Endothelial cell of umbilical vein (primary cell): Measurements from ENCODE around the gene FEM1C. TPM values are rescaled to one million over a fixed set of nuclear protein-coding genes. Genes with fewer than 3 reads are reported as not detected.

Source experiments
- BruUV-seq: library from RNA; stranded (reverse); fragments of 400-500 nt; replicated peaks from 2 replicates; lab custom pipeline; 2021; lab: Mats Ljungman, UMichigan
- CTCF ChIA-PET: fragments of 300-600, 350-600 bp; sonication (Branson Sonifier 250); formaldehyde crosslinking; loops from one replicate; lab custom pipeline; 2021; ENCODE audit warnings: antibody characterized with exemption, inconsistent platforms; lab: Charles Lee
- POLR2A ChIA-PET: fragments of 300-600, 350-600 bp; sonication (Branson Sonifier 250); formaldehyde crosslinking; loops from one replicate; lab custom pipeline; 2021; ENCODE audit warnings: antibody characterized with exemption, inconsistent platforms; lab: Charles Lee
- DNase-seq: peaks from one replicate; pipeline ENCODE4 v3.0.0-alpha.2; 2011; ENCODE audit warnings: low read depth, low spot score
- FAIRE-seq: peaks from 2 replicates; lab custom pipeline; 2011; peaks lifted over from hg19 to GRCh38; lab: Jason Lieb, UNC
- H2AFZ ChIP-seq: 2 replicates; pipeline ENCODE4 v1.6.0; 2012; ENCODE audit warnings: low read depth, low read length, control low read depth, inconsistent platforms
- H3K27ac ChIP-seq: 2 replicates; pipeline ENCODE4 v1.5.1; 2011; ENCODE audit warnings: low read depth, mild to moderate bottlenecking, control low read depth, low read length, moderate library complexity; ENCODE audit not compliant: insufficient read depth
- H3K27me3 ChIP-seq, 2 experiments: 2 replicates each; pipeline versions ENCODE4 v1.6.0 to v1.6.1; 2011; ENCODE audit warnings: low read length in 2 of 2, mixed read lengths in 1 of 2; ENCODE audit not compliant: control insufficient read depth in 2 of 2, insufficient read depth in 2 of 2
- H3K36me3 ChIP-seq, 2 experiments: 2 replicates in 1 of 2; 3 replicates in 1 of 2; pipeline ENCODE4 v1.5.1; 2011; ENCODE audit warnings: low read length in 2 of 2, mild to moderate bottlenecking in 1 of 2, moderate library complexity in 1 of 2; ENCODE audit not compliant: control insufficient read depth in 2 of 2, insufficient read depth in 2 of 2; ENCODE audit errors: extremely low read depth in 1 of 2
- H3K4me1 ChIP-seq: 3 replicates; pipeline ENCODE4 v1.5.1; 2011; ENCODE audit warnings: mild to moderate bottlenecking, low read length; ENCODE audit not compliant: control insufficient read depth, insufficient read depth; ENCODE audit errors: extremely low read depth
- H3K4me2 ChIP-seq: 2 replicates; pipeline ENCODE4 v1.6.1; 2011; ENCODE audit warnings: low read length, control low read depth, mixed read lengths; ENCODE audit not compliant: insufficient read depth
- H3K4me3 ChIP-seq, 3 experiments: fragments of 200-600 bp in 1 of 3; sonication (generic), shearing (Covaris generic) in 1 of 3; replicated peaks in 1 of 3; 2 replicates each; pipeline ENCODE4 v1.5.1; 2011 to 2016; ENCODE audit warnings: control low read depth in 3 of 3, low read length in 3 of 3, mild to moderate bottlenecking in 2 of 3, inconsistent platforms in 1 of 3, low read depth in 1 of 3, moderate library complexity in 1 of 3; ENCODE audit not compliant: insufficient read depth in 1 of 3
- H3K79me2 ChIP-seq: 2 replicates; pipeline ENCODE4 v1.6.0; 2012; ENCODE audit warnings: low read length, inconsistent platforms; ENCODE audit not compliant: control insufficient read depth, insufficient read depth
- H3K9ac ChIP-seq: replicated peaks from 2 replicates; pipeline ENCODE3; 2011; ENCODE audit warnings: low read length, control low read depth; ENCODE audit not compliant: insufficient read depth; ENCODE audit errors: extremely low read depth
- H3K9me1 ChIP-seq: replicated peaks from 3 replicates; pipeline ENCODE4 v1.6.0; 2011; ENCODE audit warnings: mild to moderate bottlenecking, low read length; ENCODE audit not compliant: control insufficient read depth, insufficient read depth; ENCODE audit errors: extremely low read depth
- H3K9me3 ChIP-seq: replicated peaks from 2 replicates; pipeline ENCODE4 v1.5.1; 2012; ENCODE audit warnings: low read length, inconsistent platforms; ENCODE audit not compliant: control insufficient read depth, insufficient read depth
- H4K20me1 ChIP-seq: replicated peaks from 2 replicates; pipeline ENCODE3; 2011; ENCODE audit warnings: mild to moderate bottlenecking, low read length; ENCODE audit not compliant: control insufficient read depth, insufficient read depth; ENCODE audit errors: extremely low read depth
- EZH2 ChIP-seq: IDR thresholded peaks from 2 replicates; pipeline ENCODE4 v1.6.1; 2012; ENCODE audit warnings: borderline replicate concordance, low read depth, mild to moderate bottlenecking, moderate library complexity, low read length, inconsistent platforms; ENCODE audit not compliant: severe bottlenecking
- FOS ChIP-seq: IDR thresholded peaks from 2 replicates; pipeline ENCODE4 v1.6.1; 2011; ENCODE audit warnings: mild to moderate bottlenecking, low read length, moderate library complexity, borderline replicate concordance; ENCODE audit not compliant: insufficient read depth
- GATA2 ChIP-seq: IDR thresholded peaks from 2 replicates; pipeline ENCODE4 v1.7.0; 2011; ENCODE audit warnings: low read depth, mild to moderate bottlenecking, moderate library complexity, mixed read lengths, low read length; ENCODE audit not compliant: insufficient read length, insufficient read depth
- JUN ChIP-seq: IDR thresholded peaks from 2 replicates; pipeline ENCODE4 v1.6.1; 2011; ENCODE audit warnings: borderline replicate concordance, low read depth; ENCODE audit not compliant: insufficient read length, insufficient read depth
- MYC ChIP-seq: IDR thresholded peaks from one replicate; pipeline ENCODE4 v1.6.1; 2011; ENCODE audit warnings: mild to moderate bottlenecking, low read depth, low read length
- POLR2A ChIP-seq: IDR thresholded peaks from 2 replicates; pipeline ENCODE4 v1.6.1; 2012; ENCODE audit warnings: low read depth, mild to moderate bottlenecking, control low read depth, low read length
- POLR2AphosphoS5 ChIP-seq: IDR thresholded peaks from 2 replicates; pipeline ENCODE4 v1.6.1; 2012; ENCODE audit warnings: low read depth, mild to moderate bottlenecking, control low read depth, low read length, moderate library complexity; ENCODE audit not compliant: insufficient read depth
- dilution Hi-C: fragments of 300-500 bp; cut with MboI; formaldehyde crosslinking; loops from one replicate; pipeline ENCODE4 v1.15.0; 2019; ENCODE audit warnings: low sequenced_read_pairs; ENCODE audit not compliant: extremely low pct_ligation_motif_present
- intact Hi-C: fragments of 100-400 bp; cut with micrococcal nuclease; formaldehyde crosslinking; loops from one replicate; pipeline ENCODE4 v1.10.0; 2022
- polyA plus RNA-seq, 4 experiments: library from polyadenylated mRNA; depleted of rRNA in 3 of 4; stranded (reverse) in 3 of 4; unstranded in 1 of 4; fragments of >200 nt; gene quantifications; 2 replicates each; pipeline versions ENCODE4 v1.2.1 to v1.2.3, GENCODE V29; 2011 to 2012; ENCODE audit warnings: missing spikeins in 1 of 4
- total RNA-seq: library from RNA; stranded (reverse); gene quantifications from 2 replicates; pipeline ENCODE4 v1.2.3, GENCODE V29; 2021
- TF ChIP-seq, protein P1 (sequence below), 2 donors: IDR thresholded peaks; 1 replicate in 1 of 2; 2 replicates in 1 of 2; pipeline ENCODE4 v1.5.1; 2011; ENCODE audit warnings: low read length in 2 of 2, mild to moderate bottlenecking in 2 of 2, moderate library complexity in 2 of 2, control low read depth in 1 of 2, inconsistent platforms in 1 of 2, low read depth in 1 of 2; ENCODE audit not compliant: insufficient read depth in 1 of 2; ENCODE audit errors: extremely low read depth in 1 of 2
- TF ChIP-seq, protein P2 (sequence below): IDR thresholded peaks from 2 replicates; pipeline ENCODE4 v1.6.1; 2011; ENCODE audit not compliant: insufficient read depth, insufficient read length

FEM1C gene
- total and polyA plus RNA-seq, 2 donors (not counting 3 experiments of a cell fraction or from before 2014, with no cell fraction given), result 6.2 to 16.0 TPM

DNA sequence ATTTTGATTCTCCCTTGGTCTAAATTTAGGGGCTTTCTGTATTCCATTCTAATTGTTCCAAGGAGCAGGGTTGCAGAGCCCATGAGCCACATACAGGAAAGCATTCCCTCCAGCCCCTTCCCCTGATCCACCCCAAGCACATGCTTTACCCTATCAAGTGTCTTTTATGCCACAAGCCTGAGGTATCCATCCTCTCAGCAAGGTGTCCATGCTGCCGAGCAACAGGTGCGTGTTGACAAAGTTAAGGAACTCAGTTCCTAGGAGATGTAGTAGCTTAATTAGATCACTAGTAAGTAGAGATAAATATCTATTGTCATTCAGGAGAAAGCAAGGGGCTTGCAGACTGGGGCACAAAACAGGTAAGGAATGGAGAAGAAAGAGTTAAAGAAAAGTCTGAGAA is 57.8 kb downstream of the FEM1C start:
- BruUV-seq, result no TSS peak
- ChIA-PET CTCF (no interaction called here), POLR2A (no interaction called here)
- no peak overlapping the region for H3K9ac ChIP-seq
- FAIRE-seq (no peak), DNase-seq (no peak)
- no peaks in the 10 kb centered on the region for H3K9me1 ChIP-seq
- no peak overlapping the region for H3K4me2 ChIP-seq
- TF ChIP-seq JUN, result no peak
- TF ChIP-seq POLR2A, result no peak
- TF ChIP-seq, protein P1, sequence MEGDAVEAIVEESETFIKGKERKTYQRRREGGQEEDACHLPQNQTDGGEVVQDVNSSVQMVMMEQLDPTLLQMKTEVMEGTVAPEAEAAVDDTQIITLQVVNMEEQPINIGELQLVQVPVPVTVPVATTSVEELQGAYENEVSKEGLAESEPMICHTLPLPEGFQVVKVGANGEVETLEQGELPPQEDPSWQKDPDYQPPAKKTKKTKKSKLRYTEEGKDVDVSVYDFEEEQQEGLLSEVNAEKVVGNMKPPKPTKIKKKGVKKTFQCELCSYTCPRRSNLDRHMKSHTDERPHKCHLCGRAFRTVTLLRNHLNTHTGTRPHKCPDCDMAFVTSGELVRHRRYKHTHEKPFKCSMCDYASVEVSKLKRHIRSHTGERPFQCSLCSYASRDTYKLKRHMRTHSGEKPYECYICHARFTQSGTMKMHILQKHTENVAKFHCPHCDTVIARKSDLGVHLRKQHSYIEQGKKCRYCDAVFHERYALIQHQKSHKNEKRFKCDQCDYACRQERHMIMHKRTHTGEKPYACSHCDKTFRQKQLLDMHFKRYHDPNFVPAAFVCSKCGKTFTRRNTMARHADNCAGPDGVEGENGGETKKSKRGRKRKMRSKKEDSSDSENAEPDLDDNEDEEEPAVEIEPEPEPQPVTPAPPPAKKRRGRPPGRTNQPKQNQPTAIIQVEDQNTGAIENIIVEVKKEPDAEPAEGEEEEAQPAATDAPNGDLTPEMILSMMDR (IDR thresholded peaks at IDR 0.05; ENCODE audit: extremely low read depth in 1 of 2, insufficient read depth in 1 of 2, low read depth in 1 of 2, low read length in 2 of 2), result no peak
- TF ChIP-seq FOS, result no peak
- TF ChIP-seq GATA2, result no peak
- no peak for TF ChIP-seq MYC
- TF ChIP-seq EZH2, result no peak
- TF ChIP-seq, protein P2, sequence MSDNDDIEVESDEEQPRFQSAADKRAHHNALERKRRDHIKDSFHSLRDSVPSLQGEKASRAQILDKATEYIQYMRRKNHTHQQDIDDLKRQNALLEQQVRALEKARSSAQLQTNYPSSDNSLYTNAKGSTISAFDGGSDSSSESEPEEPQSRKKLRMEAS, result no peak
- TF ChIP-seq POLR2AphosphoS5, result no peak
- no peaks in the 10 kb centered on the region for H3K79me2 ChIP-seq
- H3K36me3 ChIP-seq, result no peaks in the 10 kb centered on the region
- H3K4me1 ChIP-seq, result no peaks in the 10 kb centered on the region
- H4K20me1 ChIP-seq, result no peaks in the 10 kb centered on the region
- intact Hi-C loops, result no loop called here
- no peak overlapping the region for H3K4me3 ChIP-seq
- no peak overlapping the region for H2AFZ ChIP-seq
- H3K27me3 ChIP-seq, result no peaks in the 10 kb centered on the region
- dilution Hi-C loops, result no loop called here
- H3K27ac ChIP-seq, result no peak overlapping the region
- H3K9me3 ChIP-seq, result no peaks in the 10 kb centered on the region
